ENCODE results near the gene UQCC3. TPM values are rescaled to one million over a fixed set of nuclear protein-coding genes. Genes with fewer than 3 reads are reported as not detected.
"Not testable (repeated sequence)": the region's sequence is repeated elsewhere in the genome, so short reads cannot be mapped to it uniquely, and the experiment has no call there.

UQCC3 gene
- total RNA-seq, 1 donor from 2014 or later, result 7.8 TPM

GRCh38 chr11:62664405-62665074 is 6.9 kb upstream of the UQCC3 start:
- intact Hi-C loops (cut with DNase I), result no loop called here
- ATAC-seq (ENCODE audit: poor library complexity) (peak; percentile 32), DNase-seq (no peak)

- peak; percentile 96 for DNase-seq
- intact Hi-C loops (cut with DNase I), result no loop called here
- ATAC-seq (ENCODE audit: poor library complexity), result peak; percentile 98
These were observed 6.3 kb upstream of the UQCC3 start, which contains the start of the genes C11orf98 and CSKMT for GRCh38 chr11:62665075-62665598. TSS of gene C11orf98 (minus strand) at chr11:62665210. CDS start at chr11:62665169, 41 bp downstream. TSS of gene CSKMT (plus strand) at chr11:62665312. CDS start at chr11:62665880, 568 bp downstream.

GRCh38 chr11:62665599-62666258 is 5.7 kb upstream of the UQCC3 start:
- DNase-seq, result peak; percentile 73
- intact Hi-C loops (cut with DNase I), result no loop called here
- peak; percentile 47 for ATAC-seq (ENCODE audit: poor library complexity)

GRCh38 chr11:62666259-62666926 is 5.1 kb upstream of the UQCC3 start:
- no peak for DNase-seq
- intact Hi-C loops (cut with DNase I), result no loop called here

GRCh38 chr11:62667460-62667859 is 4.0 kb upstream of the UQCC3 start:
- ATAC-seq (ENCODE audit: poor library complexity) (no peak), DNase-seq (no peak)
- intact Hi-C loops (cut with DNase I), result no loop called here

More at GRCh38 chr11:62666259-62666926, 5.1 kb upstream of the UQCC3 start:
- ATAC-seq (ENCODE audit: poor library complexity), result peak; percentile 4

GRCh38 chr11:62669420-62670161 is 1.9 kb upstream of the UQCC3 start:
- no peak for ATAC-seq (ENCODE audit: poor library complexity)
- DNase-seq, result no peak
- intact Hi-C loops (cut with DNase I), result no loop called here

GRCh38 chr11:62671236-62671607 is 251 bp upstream of the UQCC3 start:
- intact Hi-C loops (cut with DNase I), result no loop called here
- DNase-seq, result no peak
- ATAC-seq (ENCODE audit: poor library complexity), result peak; percentile 32

- intact Hi-C loops (cut with DNase I), result no loop called here
- ATAC-seq (ENCODE audit: poor library complexity) (no peak), DNase-seq (no peak)
These were observed 1.7 kb downstream of the UQCC3 start for GRCh38 chr11:62673196-62673525.

GRCh38 chr11:62675415-62675814 is 3.9 kb downstream of the UQCC3 start:
- intact Hi-C loops (cut with DNase I); DNase-seq; ATAC-seq (ENCODE audit: poor library complexity): not testable (repeated sequence)

- intact Hi-C loops (cut with DNase I), result no loop called here
- DNase-seq (no peak), ATAC-seq (ENCODE audit: poor library complexity) (no peak)
These were observed 5.2 kb downstream of the UQCC3 start for GRCh38 chr11:62676698-62677097.

- DNase-seq (no peak), ATAC-seq (ENCODE audit: poor library complexity) (no peak)
- intact Hi-C loops (cut with DNase I), result no loop called here
These were observed 5.7 kb downstream of the UQCC3 start for GRCh38 chr11:62677156-62677555.

- ATAC-seq (ENCODE audit: poor library complexity) (no peak), DNase-seq (no peak)
- intact Hi-C loops (cut with DNase I), result no loop called here
These were observed 6.2 kb downstream of the UQCC3 start for GRCh38 chr11:62677714-62678113.

- no peak for ATAC-seq (ENCODE audit: poor library complexity)
- intact Hi-C loops (cut with DNase I), result no loop called here
- no peak for DNase-seq
These were observed 6.9 kb downstream of the UQCC3 start for GRCh38 chr11:62678433-62678769.

GRCh38 chr11:62678770-62679696 is 7.6 kb downstream of the UQCC3 start, which contains the start of gene UBXN1:
TSS of gene UBXN1 (minus strand) at chr11:62679073. CDS start at chr11:62678923, 150 bp downstream.
- peak; percentile 95 for DNase-seq
- intact Hi-C loops (cut with DNase I), result no loop called here
- ATAC-seq (ENCODE audit: poor library complexity), result peak; percentile 91

- ATAC-seq (ENCODE audit: poor library complexity) (peak; percentile 64), DNase-seq (peak; percentile 57)
- intact Hi-C loops (cut with DNase I), result no loop called here
These were observed 9.4 kb downstream of the UQCC3 start for GRCh38 chr11:62680825-62681240.

- intact Hi-C loops (cut with DNase I), result no loop called here
- ATAC-seq (ENCODE audit: poor library complexity) (no peak), DNase-seq (no peak)
These were observed 11.0 kb downstream of the UQCC3 start for GRCh38 chr11:62682518-62682917.

- ATAC-seq (ENCODE audit: poor library complexity) (peak; percentile 40), DNase-seq (peak; percentile 51)
- intact Hi-C loops (cut with DNase I), result no loop called here
These were observed 16.3 kb downstream of the UQCC3 start for GRCh38 chr11:62687508-62688396.

All from Right ventricle myocardium superior (tissue), 1 donor.